IPS-20b (cell line): ENCODE data around the gene MINPP1.

Experiments
- H3K27ac ChIP-seq: one replicate; pipeline ENCODE4 v1.5.1; 2013; ENCODE audit warnings: low read length
- H3K27me3 ChIP-seq: 2 replicates; pipeline ENCODE4 v1.6.1; 2013; ENCODE audit warnings: mild to moderate bottlenecking, low read length, inconsistent platforms; ENCODE audit not compliant: insufficient read depth
- H3K36me3 ChIP-seq: 2 replicates; pipeline ENCODE4 v1.6.1; 2013; ENCODE audit warnings: low read depth, mild to moderate bottlenecking, inconsistent platforms, low read length, moderate library complexity; ENCODE audit not compliant: insufficient read depth
- H3K4me1 ChIP-seq: 2 replicates; pipeline ENCODE4 v1.6.1; 2013; ENCODE audit warnings: mild to moderate bottlenecking, control low read depth, inconsistent platforms, low read length, moderate library complexity; ENCODE audit not compliant: insufficient read depth
- H3K4me3 ChIP-seq: 2 replicates; pipeline ENCODE4 v1.5.1; 2013; ENCODE audit warnings: mild to moderate bottlenecking, low read length, inconsistent platforms
- H3K9ac ChIP-seq: 2 replicates; pipeline ENCODE4 v1.6.1; 2013; ENCODE audit warnings: low read depth, mild to moderate bottlenecking, inconsistent platforms, low read length, moderate library complexity
- H3K9me3 ChIP-seq: 2 replicates; pipeline ENCODE4 v1.6.1; 2013; ENCODE audit warnings: mild to moderate bottlenecking, low read depth, low read length, inconsistent platforms; ENCODE audit not compliant: insufficient read depth

Gene MINPP1

DNA sequence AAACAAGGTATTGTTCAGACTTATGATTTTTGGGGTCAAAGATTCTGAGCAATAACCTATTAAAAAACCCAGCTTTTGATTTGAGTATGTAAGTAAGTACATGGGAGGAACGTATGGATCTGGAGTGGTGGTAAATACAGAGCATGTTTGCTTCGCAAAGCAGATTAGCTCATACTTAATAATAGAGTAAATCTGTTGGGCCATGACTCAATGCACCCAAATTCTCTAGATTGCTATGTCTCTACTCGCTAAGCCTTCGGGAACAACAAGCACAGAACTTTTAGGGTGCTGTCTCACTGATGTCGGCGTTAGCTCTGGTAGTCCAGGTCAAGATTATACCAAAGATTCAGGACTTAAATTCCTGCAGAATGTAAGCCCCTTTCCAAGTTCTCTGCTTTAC is 807 bp upstream of the MINPP1 start:
- H3K4me3 ChIP-seq, result peak overlapping the region; percentile 98
- no peaks in the 10 kb centered on the region for H3K27me3 ChIP-seq
- H3K9ac ChIP-seq, result peak overlapping the region; percentile 88

DNA sequence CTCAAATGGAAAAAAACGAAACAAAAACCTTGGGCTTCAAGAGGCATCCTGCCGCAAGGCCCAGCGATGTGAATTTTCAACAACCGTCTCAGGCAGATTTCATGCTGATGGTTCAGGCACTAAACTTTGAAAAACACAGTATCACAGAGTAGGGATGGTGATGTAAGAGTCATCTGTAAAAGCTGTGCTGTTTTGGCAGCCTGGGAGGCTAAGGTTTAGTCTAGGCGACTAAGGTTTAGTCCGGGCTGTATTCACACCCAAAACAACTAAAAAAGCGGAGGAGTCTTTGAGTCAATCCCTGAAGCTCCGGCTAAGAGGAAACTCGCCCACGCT is 420 bp upstream of the MINPP1 start:
- H3K9ac ChIP-seq, result peak overlapping the region; percentile 88
- H3K4me3 ChIP-seq, result peak overlapping the region; percentile 98
- no peaks in the 10 kb centered on the region for H3K27me3 ChIP-seq
- peaks cover 16% of the 10 kb centered on the region for H3K36me3 ChIP-seq
- peak overlapping the region; percentile 34 for H3K27ac ChIP-seq
- H3K4me1 ChIP-seq, result peaks cover 12% of the 10 kb centered on the region; the same call in 1 of the 2 replicates
- H3K9me3 ChIP-seq, result no peaks in the 10 kb centered on the region

More for the DNA sequence above, 807 bp upstream of the MINPP1 start:
- Histone ChIP-seq H3K4me1 (peaks cover 12% of the 10 kb centered on the region; the same call in 1 of the 2 replicates), H3K36me3 (peaks cover 12% of the 10 kb centered on the region), H3K9me3 (no peaks in the 10 kb centered on the region), H3K27ac (peak overlapping the region; percentile 34)

DNA sequence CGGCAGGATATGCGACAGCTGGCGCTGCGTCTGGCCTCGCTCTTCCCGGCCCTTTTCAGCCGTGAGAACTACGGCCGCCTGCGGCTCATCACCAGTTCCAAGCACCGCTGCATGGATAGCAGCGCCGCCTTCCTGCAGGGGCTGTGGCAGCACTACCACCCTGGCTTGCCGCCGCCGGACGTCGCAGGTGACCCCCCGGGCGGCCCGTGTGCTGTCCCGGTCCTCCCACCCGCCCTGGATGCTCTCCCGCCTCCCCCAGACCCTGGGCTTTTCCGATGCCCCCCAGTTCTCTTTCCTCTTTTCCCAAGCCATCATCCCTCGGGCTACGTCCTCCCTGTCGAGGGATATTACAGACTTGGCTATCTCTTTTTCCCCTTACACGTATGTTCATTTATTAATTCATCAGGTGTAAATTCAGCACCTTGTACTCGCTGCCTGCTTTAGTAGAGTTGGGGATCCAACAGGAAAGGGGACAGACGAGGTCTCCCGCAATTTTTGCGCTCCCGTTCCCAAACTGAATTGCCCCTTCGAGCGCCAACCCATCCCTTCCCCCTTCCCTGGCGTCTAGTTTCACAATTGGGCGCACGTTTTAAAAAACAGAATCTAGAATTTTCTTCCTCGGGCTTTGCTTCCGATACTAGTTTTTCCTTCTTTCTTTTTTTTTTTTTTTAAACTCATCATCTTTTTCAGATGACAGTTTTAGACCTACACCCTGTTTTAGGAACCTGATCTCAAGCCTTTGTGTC is 846 bp downstream of the MINPP1 start:
- no peak overlapping the region for H3K27ac ChIP-seq
- H3K9me3 ChIP-seq, result no peaks in the 10 kb centered on the region
- H3K9ac ChIP-seq, result peak overlapping the region; percentile 88; the same call in 1 of the 2 replicates
- peak overlapping the region; percentile 98 for H3K4me3 ChIP-seq
- H3K36me3 ChIP-seq, result peaks cover 29% of the 10 kb centered on the region
- peaks cover 12% of the 10 kb centered on the region; the same call in 1 of the 2 replicates for H3K4me1 ChIP-seq
- no peaks in the 10 kb centered on the region for H3K27me3 ChIP-seq

GRCh38 chr10:87506956-87507355 is 2.3 kb downstream of the MINPP1 start:
- H3K4me3 ChIP-seq, result peak overlapping the region; percentile 98
- no peak overlapping the region for H3K9ac ChIP-seq
- no peaks in the 10 kb centered on the region for H3K9me3 ChIP-seq
- no peaks in the 10 kb centered on the region for H3K27me3 ChIP-seq
- peaks cover 12% of the 10 kb centered on the region; the same call in 1 of the 2 replicates for H3K4me1 ChIP-seq
- H3K36me3 ChIP-seq, result peaks cover 43% of the 10 kb centered on the region
- H3K27ac ChIP-seq, result no peak overlapping the region

DNA sequence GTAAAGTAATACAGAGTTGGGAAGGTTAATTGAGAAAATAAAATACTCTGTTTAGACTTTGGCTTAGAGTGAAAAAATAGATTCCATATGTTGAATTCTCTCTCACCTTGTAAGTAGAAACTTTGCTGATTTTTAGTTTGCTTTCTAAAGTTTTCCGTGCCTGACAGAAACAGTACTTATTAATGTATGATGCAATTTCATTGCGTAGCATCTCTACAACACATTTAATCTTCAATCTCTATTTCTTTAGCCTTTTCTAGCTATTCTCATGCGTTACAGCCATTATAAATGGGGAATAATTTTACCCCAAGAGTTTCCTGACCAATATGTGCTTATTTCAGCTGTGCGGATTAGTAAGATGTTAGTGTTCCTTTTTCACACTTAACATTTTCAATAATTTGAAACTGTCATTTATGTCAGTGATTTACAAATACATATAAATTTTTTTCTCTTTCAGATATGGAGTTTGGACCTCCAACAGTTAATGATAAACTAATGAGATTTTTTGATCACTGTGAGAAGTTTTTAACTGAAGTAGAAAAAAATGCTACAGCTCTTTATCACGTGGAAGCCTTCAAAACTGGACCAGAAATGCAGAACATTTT is 3.3 kb downstream of the MINPP1 start:
- Histone ChIP-seq H3K36me3 (peaks cover 53% of the 10 kb centered on the region), H3K27ac (no peak overlapping the region), H3K4me1 (peaks cover 12% of the 10 kb centered on the region; the same call in 1 of the 2 replicates), H3K9me3 (no peaks in the 10 kb centered on the region), H3K4me3 (no peak overlapping the region), H3K9ac (no peak overlapping the region), H3K27me3 (no peaks in the 10 kb centered on the region)

GRCh38 chr10:87508837-87509236 is 4.1 kb downstream of the MINPP1 start:
- no peak overlapping the region for H3K4me3 ChIP-seq
- no peaks in the 10 kb centered on the region for H3K27me3 ChIP-seq
- H3K36me3 ChIP-seq, result peaks cover 62% of the 10 kb centered on the region
- H3K4me1 ChIP-seq, result peaks cover 12% of the 10 kb centered on the region; the same call in 1 of the 2 replicates
- H3K9ac ChIP-seq, result no peak overlapping the region
- no peaks in the 10 kb centered on the region for H3K9me3 ChIP-seq
- H3K27ac ChIP-seq, result no peak overlapping the region

- Histone ChIP-seq H3K9me3 (no peaks in the 10 kb centered on the region), H3K36me3 (peaks cover 74% of the 10 kb centered on the region), H3K4me3 (no peak overlapping the region), H3K4me1 (peaks cover 10% of the 10 kb centered on the region; the same call in 1 of the 2 replicates), H3K27ac (no peak overlapping the region), H3K27me3 (no peaks in the 10 kb centered on the region), H3K9ac (no peak overlapping the region)
Observed at GRCh38 chr10:87510025-87510424, 5.3 kb downstream of the MINPP1 start.

- H3K27me3 ChIP-seq, result no peaks in the 10 kb centered on the region
- peaks cover 6% of the 10 kb centered on the region; the same call in 1 of the 2 replicates for H3K4me1 ChIP-seq
- no peak overlapping the region for H3K9ac ChIP-seq
- H3K4me3 ChIP-seq, result no peak overlapping the region
- no peak overlapping the region for H3K27ac ChIP-seq
- no peaks in the 10 kb centered on the region for H3K9me3 ChIP-seq
- H3K36me3 ChIP-seq, result peaks cover 80% of the 10 kb centered on the region
Observed at GRCh38 chr10:87511526-87511925, 6.8 kb downstream of the MINPP1 start.

GRCh38 chr10:87518937-87519336 is 14.2 kb downstream of the MINPP1 start:
- Histone ChIP-seq H3K9ac (no peak overlapping the region), H3K4me1 (no peaks in the 10 kb centered on the region), H3K27ac (no peak overlapping the region), H3K36me3 (peaks cover 62% of the 10 kb centered on the region), H3K27me3 (no peaks in the 10 kb centered on the region), H3K9me3 (no peaks in the 10 kb centered on the region), H3K4me3 (no peak overlapping the region)

GRCh38 chr10:87519582-87519981 is 14.9 kb downstream of the MINPP1 start:
- Histone ChIP-seq H3K9ac (no peak overlapping the region), H3K36me3 (peaks cover 62% of the 10 kb centered on the region), H3K27me3 (no peaks in the 10 kb centered on the region), H3K9me3 (no peaks in the 10 kb centered on the region), H3K4me3 (no peak overlapping the region), H3K27ac (no peak overlapping the region), H3K4me1 (no peaks in the 10 kb centered on the region)

DNA sequence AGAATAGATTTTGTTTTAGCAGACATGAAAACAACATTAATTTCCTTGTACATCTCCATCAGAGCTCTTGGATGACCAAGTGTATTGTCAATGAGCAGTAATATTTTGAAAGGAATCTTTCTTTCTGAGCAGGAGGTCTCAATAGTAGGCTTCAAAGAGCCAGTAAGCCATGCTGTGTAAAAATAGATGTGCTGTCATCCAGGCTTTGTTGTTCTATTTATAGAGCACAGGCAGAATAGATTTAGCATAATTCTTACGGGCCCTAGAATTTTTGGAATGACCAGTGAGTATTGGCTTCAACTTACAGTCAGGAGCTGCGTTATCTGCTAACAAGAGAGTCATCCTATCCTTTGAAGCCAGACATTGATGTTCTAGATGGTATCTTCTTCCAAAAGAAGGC is 19.0 kb downstream of the MINPP1 start:
- no peak overlapping the region for H3K9ac ChIP-seq
- no peak overlapping the region for H3K27ac ChIP-seq
- H3K9me3 ChIP-seq, result peaks cover 8% of the 10 kb centered on the region; the same call in 1 of the 2 replicates
- H3K27me3 ChIP-seq, result no peaks in the 10 kb centered on the region
- no peak overlapping the region for H3K4me3 ChIP-seq
- H3K36me3 ChIP-seq, result peaks cover 52% of the 10 kb centered on the region
- H3K4me1 ChIP-seq, result no peaks in the 10 kb centered on the region

- no peak overlapping the region for H3K4me3 ChIP-seq
- peaks cover 47% of the 10 kb centered on the region for H3K36me3 ChIP-seq
- H3K27me3 ChIP-seq, result no peaks in the 10 kb centered on the region
- peaks cover 8% of the 10 kb centered on the region; the same call in 1 of the 2 replicates for H3K9me3 ChIP-seq
- H3K9ac ChIP-seq, result no peak overlapping the region
- H3K27ac ChIP-seq, result no peak overlapping the region
- no peaks in the 10 kb centered on the region for H3K4me1 ChIP-seq
Observed at GRCh38 chr10:87524296-87524695, 19.6 kb downstream of the MINPP1 start.
